Stomach (tissue), 4 donors: ENCODE data around the gene SLC18A3.

Source experiments
- CTCF ChIP-seq, 7 experiments: fragments of 450-650 bp in 4 of 7; fragments of 200-600 bp in 3 of 7; sonication (generic) in 3 of 7; IDR thresholded peaks; one replicate each; pipeline ENCODE4 v1.5.1; 2016 to 2019; ENCODE audit warnings: antibody characterized with exemption in 7 of 7, control low read depth in 2 of 7, mild to moderate bottlenecking in 1 of 7
- EP300 ChIP-seq: sonication (generic); formaldehyde crosslinking; IDR thresholded peaks from one replicate; pipeline ENCODE4 v1.6.1; 2017; ENCODE audit warnings: antibody characterized with exemption
- POLR2A ChIP-seq, 4 donors: fragments of 450-650 bp; IDR thresholded peaks; one replicate each; pipeline ENCODE4 v1.6.1; 2016; ENCODE audit warnings: antibody characterized with exemption in 4 of 4, control low read depth in 2 of 4, mild to moderate bottlenecking in 1 of 4, moderate library complexity in 1 of 4
- POLR2AphosphoS5 ChIP-seq, 3 donors: sonication (generic); formaldehyde crosslinking; IDR thresholded peaks; one replicate each; pipeline ENCODE4 v1.6.1; 2016; ENCODE audit warnings: antibody characterized with exemption in 3 of 3

GRCh38 chr10:49656845-49657493 is 46.9 kb downstream of the SLC18A3 start:
- TF ChIP-seq CTCF (IDR thresholded peaks at IDR 0.05) (no peak), POLR2A (IDR thresholded peaks at IDR 0.05) (no peak), EP300 (no peak), POLR2AphosphoS5 (IDR thresholded peaks at IDR 0.05) (no peak)
